GM19025 (cell line): ENCODE results near the gene HTT.
"Not testable (repeated sequence)": the region's sequence is repeated elsewhere in the genome, so short reads cannot be mapped to it uniquely, and the experiment has no call there.

ENCODE experiments used
- ATAC-seq: cut with Tn5 transposase; IDR thresholded peaks from one replicate; pipeline ENCODE4 v1.9.1; 2021; ENCODE audit warnings: mild to moderate bottlenecking, low read depth, moderate library complexity; ENCODE audit not compliant: unreplicated experiment

HTT gene

DNA sequence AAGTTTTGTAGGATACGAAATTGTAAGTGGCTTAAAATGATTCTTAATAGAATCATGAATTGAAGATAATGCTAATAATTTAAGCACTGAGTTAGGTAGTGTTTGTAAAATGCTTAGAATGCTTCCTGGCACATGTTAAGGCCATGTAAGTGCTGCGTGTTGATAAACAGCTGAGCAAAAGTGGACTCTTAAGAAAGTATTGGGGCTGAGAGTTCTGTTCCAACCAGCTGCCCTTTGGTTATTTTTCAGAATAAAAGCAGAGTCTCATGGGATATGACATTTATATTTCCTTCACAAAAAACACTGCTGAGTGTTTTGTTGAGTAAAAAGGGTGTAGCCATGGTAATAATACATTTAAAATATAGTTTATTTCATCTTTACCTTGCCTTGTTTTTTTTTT, 42.5 kb downstream of the HTT start:
- ATAC-seq: no peak

DNA sequence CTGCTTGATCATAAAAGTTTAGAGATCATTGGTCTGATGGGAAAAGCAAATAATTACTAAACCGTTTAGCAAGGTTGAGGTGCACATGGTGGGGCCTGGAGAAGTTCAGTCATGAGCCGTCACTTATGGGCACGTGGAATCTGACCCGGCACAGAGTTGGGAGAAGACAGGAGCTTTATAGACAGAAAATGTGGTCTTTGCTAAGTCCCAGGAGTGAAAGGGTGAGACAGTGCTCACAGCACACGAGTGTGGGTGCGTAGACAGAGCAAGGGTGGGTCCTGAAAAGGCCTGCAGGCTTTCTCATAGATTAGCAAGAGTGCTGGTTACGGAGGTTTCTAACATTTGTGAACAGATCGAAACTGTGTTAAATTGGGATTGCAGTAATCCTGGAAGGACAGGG, 43.8 kb downstream of the HTT start:
- no peak for ATAC-seq

DNA sequence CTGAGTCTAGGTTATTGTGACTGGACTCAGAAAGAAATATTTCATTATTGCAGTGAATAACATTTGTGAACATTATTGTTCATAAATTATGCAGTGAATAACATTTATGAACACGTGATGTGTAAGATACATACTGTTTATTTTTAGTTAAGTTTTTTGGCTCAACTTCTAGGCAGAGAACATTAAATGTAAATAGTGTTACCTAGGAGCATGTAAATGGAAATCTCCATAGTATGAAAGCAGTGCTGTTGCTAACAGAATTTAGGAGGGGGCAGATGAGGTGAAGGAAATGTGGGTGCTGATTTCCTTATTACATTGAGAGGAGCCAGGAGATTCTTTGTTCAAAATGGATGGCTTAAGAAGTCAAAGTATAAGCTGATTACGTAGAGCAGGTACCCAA, 45.0 kb downstream of the HTT start:
- no peak for ATAC-seq

DNA sequence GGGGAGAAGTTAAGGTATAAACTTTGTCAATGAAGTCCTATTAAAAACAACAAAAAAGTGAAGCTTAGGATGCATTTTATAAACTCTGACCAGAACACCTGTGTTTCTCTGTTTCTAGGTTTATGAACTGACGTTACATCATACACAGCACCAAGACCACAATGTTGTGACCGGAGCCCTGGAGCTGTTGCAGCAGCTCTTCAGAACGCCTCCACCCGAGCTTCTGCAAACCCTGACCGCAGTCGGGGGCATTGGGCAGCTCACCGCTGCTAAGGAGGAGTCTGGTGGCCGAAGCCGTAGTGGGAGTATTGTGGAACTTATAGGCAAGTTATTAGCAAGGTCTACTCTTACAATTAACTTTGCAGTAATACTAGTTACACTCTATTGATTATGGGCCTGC, 46.6 kb downstream of the HTT start:
- ATAC-seq: no peak

DNA sequence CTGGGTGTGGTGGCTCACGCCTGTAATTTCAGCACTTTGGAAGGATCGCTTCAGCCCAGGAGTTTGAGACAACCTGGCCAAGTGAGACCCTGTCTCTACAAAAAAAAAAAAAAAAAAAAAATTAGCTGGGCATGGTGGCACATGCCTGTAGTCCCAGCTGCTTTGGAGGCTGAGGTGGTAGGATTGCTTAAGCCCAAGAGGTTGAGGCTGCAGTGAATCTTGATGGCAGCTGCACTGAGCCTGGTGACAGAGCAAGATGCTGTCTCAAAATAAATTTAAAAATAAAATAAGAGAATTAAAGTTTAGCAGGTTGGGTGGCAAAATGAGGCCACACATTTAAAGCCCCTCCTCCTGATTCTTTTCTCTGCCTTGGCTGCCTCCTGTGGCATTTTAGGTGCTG, 47.1 kb downstream of the HTT start:
- no peak for ATAC-seq

DNA sequence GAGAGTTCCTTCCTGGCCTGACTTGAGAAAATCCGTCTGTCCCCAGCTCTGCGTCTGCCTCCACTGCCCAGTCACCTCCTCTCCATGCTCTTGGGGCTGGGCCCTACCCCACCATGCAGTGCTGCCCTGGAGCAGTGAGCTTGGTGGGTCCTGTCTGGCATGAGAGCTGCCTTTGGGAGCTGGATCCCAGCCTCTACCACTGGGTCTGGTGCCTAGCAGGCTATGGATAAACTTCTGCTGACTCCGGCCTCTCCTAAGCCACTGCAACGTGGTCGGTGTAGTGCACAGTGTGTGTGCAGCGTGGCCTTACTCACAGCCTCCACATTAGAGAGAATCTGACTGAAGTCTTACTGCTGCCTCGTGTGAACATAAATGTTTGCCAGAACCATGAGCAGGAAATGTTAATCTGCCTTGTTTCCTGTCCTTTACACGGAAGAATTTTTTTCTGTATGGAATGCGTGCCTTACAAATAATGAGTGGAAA, 47.6 kb downstream of the HTT start:
- no peak for ATAC-seq

DNA sequence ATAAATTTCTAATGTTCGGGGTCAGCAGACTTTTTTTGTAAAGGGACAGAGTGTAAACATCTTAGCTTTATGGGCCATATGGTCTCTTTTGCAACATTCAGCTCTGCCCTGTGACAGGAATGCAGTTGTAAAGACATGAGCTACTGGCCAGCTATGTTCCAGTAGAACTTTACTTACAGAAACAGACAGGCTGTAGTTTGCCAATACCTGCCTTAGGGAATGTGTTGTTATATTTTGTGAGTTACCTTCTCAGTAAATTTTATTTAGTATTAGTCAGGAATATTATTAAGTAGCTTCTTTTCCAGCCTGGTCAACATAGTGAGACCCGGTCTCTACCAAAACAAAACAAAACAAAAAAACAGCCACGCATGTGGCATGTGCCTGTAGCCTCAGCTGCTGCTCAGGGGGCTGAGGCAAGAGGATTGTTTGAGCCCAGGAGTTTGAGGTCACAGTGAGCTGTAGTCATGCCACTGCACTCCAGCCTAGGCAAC, 48.7 kb downstream of the HTT start:
- no peak for ATAC-seq

DNA sequence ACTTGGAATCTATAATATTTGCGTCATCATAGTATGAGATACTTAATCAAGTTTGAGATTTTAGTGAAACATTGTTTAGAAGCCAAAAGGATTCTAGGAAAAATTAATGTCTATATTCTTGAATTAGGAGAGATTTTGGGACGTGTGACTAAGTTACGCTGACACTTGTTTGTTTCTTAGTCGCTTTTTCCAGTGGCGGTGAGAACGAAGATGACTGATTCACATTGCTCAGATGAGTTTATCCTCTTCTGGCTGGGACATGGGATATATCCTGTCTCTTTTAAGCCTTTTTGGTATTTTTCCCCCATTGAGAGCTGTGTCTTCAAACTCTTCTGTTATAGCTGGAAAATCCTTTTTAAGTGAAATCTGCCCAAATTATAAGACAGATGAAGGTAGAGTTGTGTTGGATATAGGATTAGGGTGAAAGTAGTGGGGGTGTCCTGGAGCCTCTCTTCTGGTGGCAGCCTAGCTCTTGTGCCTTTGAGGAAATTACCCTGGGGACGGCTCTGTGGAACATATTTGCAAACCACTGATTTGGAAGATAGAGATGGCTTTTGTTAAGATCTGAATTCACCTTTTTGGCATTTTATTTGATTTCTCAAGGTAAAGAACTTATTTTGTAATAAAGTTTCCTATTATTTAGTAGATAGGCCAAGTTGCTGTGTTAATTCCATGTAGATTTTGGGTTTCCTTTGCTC, 49.7 kb downstream of the HTT start:
- no peak for ATAC-seq

DNA sequence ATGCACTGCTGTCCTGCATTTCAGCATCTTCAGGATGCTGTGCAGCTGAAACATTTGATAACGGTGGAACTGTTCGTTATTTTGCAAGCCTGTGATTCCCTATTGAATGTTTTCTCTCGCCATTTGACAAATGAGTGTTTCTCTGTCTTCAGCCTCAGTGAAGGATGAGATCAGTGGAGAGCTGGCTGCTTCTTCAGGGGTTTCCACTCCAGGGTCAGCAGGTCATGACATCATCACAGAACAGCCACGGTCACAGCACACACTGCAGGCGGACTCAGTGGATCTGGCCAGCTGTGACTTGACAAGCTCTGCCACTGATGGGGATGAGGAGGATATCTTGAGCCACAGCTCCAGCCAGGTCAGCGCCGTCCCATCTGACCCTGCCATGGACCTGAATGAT, 52.6 kb downstream of the HTT start:
- ATAC-seq: no peak

DNA sequence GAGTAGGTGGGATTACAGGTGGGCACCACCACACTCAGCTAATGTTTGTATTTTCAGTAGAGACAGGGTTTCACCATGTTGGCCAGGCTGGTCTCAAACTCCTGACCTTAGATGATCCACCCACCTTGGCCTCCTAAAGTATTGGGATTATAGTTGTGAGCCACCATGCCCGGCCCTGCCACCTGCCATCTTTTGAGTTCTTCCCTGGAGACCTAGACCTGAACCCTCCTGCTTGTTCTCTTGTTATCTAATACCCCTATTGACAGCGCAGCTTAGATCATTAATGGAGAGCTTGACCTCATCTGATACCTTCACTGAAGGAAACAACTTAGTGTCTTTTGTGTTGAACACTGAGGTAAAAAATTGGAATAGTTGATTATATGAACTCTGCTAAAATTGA, 53.6 kb downstream of the HTT start:
- ATAC-seq: no peak

DNA sequence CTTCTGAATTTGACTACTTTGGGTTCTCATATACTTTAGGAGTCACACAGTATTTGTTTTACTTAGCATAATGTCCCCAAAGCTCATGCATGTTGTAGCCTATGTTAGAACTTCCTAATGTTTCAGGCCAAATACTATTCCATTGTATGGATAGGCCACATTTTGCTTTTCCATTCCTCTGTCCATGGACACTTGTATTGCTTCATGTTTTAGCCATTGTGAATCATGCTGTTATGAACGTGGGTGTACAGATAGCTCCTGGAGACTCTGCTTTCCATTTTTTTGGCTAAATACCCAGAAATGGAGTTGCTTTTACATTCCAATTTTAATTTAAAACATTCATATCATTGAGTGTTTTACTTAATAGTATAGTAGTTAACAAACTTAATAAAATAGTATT, 54.5 kb downstream of the HTT start:
- no peak for ATAC-seq

DNA sequence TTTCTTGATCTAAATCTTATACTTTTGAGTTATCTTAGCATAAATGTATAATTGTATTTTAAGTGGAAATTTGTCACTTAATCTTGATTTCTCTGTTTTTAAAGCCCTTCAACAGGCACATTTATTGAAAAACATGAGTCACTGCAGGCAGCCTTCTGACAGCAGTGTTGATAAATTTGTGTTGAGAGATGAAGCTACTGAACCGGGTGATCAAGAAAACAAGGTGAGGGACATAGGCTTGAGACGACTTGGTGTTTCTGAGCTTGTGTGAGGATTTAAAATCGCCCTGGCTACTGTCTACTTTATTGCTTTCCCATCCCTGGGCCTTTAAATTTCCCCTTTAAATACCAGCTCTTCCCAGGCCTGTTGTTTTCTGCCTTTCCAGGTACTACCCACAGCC, 55.7 kb downstream of the HTT start:
- no peak for ATAC-seq

DNA sequence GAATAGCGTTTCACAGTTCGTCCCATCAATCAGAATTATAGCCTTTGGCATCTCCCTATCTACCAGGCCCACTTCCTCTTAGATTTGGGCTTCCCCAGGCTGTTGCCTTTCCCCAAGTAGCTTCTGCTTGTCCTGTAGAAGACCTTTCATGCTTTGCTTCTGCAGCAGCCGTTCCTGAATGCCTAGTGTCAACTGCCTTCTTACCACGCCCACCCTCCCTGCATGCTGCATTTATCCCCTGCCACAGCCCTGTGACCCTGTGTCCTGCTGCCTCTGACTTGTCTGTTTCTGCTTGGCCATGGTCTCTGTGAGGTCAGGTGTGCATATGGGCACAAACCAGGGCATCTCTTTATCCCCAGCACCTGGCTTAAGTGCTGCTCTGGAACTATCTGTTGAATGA, 56.3 kb downstream of the HTT start:
- ATAC-seq: no peak

DNA sequence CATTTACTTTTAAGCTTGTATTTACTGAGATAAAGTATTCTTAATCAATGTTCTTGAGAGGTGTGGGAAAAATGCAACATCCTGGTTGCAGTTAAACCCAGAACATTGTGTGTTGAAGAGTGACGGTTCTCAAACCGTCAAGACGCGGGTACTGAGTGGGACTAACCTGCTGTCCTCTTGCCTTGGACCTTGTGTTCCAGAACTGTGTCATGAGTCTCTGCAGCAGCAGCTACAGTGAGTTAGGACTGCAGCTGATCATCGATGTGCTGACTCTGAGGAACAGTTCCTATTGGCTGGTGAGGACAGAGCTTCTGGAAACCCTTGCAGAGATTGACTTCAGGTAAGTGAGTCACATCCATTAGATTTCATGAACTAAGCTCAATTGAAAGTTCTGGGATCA, 59.7 kb downstream of the HTT start:
- ATAC-seq: no peak

DNA sequence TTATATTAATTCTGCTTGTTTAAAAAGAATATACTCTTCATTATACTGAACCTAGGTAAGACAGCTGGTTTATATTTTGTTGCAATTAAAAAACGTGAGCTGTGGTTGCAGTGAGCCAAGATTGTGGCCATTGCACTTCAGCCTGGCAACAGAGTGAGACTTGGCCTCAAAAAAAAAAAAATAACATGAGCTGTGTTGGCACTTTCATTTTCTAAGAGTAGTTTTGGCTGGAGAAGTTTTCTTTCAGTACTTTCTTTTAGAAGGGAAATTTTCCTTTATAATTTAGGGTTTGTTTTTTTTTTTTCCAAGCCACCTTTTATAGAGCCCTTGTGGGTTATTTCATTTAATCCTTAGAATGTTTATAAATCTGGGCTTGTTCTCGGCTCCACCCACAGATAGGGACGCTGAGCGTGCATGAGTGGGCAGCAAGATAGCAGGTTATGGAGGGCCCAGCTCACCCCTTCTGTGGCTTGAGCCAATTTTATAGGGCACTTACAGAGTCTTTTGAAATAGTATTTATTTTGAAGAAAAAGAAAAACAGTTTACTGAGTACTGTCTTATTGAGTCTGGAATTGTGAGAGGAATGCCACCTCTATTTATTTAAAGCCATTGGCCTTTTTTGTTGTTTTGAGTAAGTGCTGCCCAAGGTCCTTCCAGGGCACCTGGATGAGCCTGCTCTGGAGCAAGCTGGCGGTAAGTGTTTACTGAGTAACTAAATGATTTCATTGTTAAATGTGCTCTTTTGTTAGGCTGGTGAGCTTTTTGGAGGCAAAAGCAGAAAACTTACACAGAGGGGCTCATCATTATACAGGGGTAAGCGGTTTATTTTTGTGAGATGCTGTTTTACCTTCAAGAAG, 60.9 kb downstream of the HTT start:
- no peak for ATAC-seq

DNA sequence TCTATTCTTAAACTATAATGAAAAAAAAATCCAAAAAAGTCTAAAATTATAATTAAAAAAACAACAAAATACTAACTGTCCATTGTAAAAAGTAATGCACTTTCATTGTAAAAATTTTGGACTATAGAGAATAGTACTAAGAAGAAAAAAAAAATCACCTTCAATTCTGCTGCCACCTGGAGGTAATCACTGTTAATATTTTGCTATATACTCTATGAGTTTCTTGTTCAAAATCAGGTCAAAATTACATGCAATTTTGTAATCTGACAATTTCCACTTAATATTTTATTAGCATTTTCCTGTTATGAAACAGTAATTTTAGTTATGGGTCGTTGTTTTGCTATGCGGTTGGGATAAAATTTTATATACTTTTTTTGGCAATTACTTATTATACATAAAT, 62.0 kb downstream of the HTT start:
- ATAC-seq: no peak

DNA sequence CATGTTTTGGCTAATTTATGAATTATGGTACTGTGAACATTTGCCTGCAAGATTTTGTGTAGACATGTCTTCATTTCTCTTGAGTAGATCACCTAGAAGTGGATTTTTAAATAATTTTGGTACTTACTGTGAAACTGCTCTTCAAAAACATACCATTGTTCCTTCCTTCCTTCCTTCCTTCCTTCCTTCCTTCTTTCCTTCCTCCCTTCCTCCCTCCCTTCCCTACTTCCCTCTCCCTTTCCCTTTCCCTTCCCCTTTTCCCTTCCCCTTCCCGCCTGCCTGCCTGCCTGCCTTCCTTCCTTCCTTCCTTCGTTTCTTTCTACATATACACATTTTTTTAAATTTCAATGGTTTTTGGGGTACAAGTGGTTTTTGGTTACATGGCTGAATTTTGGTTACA, 63.4 kb downstream of the HTT start:
- no peak for ATAC-seq

DNA sequence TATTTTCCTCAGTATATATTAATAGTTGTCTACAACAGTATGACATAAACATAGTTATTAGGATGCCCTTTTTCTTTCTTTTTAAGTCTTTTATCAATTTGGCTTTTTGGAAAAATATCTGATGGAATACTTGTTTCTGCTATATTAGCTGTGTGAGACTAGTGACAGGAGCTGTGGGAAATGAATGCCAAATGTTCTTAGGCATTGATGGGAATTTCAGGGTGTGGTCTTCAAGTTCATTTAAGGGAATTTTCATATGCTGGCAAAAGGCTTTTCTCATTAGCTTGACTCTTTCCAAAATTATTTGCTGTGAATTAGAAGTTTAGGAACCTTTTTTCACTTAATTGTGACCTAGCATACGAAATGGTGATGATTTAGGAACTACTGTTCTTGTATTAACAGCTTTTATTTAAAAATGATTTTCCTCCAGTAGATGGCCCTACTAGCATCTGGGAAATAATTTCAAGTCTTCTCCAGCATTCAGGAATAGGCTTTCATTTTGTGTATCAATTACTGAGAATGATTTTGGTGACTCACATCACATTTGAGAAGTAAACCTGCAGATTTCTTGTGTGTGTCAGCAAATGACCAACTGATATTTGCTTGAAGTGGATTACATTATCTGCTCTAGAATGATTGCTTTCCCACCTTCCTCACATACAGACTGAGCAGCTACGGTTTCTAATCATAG, 70.9 kb downstream of the HTT start:
- ATAC-seq: no peak

DNA sequence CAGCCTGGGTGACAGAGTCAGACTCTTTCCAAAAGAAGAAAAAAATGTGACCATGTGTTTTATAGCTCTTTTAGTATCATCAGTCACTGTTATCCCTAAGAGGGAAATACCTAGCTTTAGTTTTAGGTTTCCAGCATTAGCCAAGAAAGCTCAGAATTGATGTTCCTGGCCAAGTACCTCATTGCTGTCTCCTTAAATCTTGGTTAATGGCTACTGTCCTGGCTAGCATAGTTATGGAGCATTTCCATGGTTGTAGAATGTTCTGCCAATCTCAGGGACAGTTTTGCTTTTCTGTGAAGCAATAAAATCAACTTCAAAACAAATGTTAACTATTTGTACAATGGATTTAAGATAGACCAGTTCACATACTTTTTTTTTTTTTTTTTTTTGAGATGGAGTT, 74.4 kb downstream of the HTT start:
- no peak for ATAC-seq

DNA sequence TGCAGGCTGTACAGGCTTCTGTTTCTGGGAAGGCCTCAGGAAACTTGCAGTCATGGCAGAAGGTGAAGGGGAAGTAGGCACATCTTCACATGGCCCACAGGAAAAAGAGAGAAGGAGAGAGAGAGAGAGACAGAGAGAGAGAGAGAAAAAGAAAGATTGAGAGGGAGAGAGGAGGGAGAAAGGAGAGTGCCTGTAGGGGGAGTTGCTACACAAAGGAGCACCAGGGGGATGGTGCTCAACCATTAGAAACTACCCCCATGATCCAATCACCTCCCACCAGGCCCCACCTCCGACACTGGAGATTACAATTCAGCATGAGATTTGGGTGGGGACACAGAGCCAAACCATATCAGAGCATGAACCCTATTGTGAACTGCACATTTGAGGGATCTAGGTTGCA, 76.8 kb downstream of the HTT start:
- ATAC-seq: not testable (repeated sequence)

DNA sequence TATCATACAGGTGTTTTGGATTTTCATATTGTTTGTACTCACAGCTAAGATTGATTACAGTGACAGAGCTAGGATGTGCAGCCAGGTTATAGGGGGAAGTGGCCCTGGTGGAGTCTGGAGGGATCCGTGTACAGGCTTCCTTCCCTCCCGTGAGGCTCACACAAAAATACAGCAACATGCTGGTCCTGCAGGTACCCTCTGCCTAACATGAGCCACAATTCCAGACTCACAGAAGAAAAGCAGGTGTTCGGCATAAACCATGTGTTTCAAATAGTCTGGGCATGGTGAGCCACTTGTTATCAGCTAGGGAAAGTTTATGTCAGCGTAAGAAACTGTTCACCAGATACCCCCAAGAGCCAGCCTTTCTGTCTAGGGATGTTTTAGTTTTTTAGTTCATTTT, 82.9 kb downstream of the HTT start:
- ATAC-seq: no peak
